DOHH2 (cell line): ENCODE measurements around the gene PKIG.

Experiments
- H3F3A ChIP-seq: fragments of 200-600 bp; sonication (generic), shearing (Covaris generic); 2 replicates; pipeline ENCODE4 v1.6.0; 2016; ENCODE audit warnings: antibody characterized with exemption, mild to moderate bottlenecking; ENCODE audit not compliant: control insufficient read depth, insufficient read depth
- H3K27ac ChIP-seq: fragments of 200-600 bp; sonication (generic); 2 replicates; pipeline ENCODE4 v1.5.1; 2014; ENCODE audit warnings: low read depth, mild to moderate bottlenecking, low read length, moderate library complexity
- H3K27me3 ChIP-seq: fragments of 200-600 bp; sonication (generic); 2 replicates; pipeline ENCODE4 v1.6.1; 2014; ENCODE audit warnings: mild to moderate bottlenecking, low read length, mixed read lengths; ENCODE audit not compliant: control insufficient read depth
- H3K36me3 ChIP-seq: fragments of 200-600 bp; sonication (generic); 2 replicates; pipeline ENCODE4 v1.6.1; 2014; ENCODE audit warnings: mild to moderate bottlenecking, low read length, moderate library complexity, mixed read lengths; ENCODE audit not compliant: control insufficient read depth
- H3K4me1 ChIP-seq: fragments of 200-600 bp; sonication (generic); 2 replicates; pipeline ENCODE4 v1.6.1; 2014; ENCODE audit warnings: mild to moderate bottlenecking, low read length, mixed read lengths; ENCODE audit not compliant: control insufficient read depth
- H3K4me2 ChIP-seq: fragments of 200-600 bp; sonication (generic); 2 replicates; pipeline ENCODE4 v1.6.0; 2014; ENCODE audit warnings: mild to moderate bottlenecking, low read length, moderate library complexity
- H3K4me3 ChIP-seq: fragments of 200-600 bp; sonication (generic); 2 replicates; pipeline ENCODE4 v1.5.1; 2014; ENCODE audit warnings: mild to moderate bottlenecking, low read length, mixed read lengths
- H3K79me2 ChIP-seq: fragments of 200-600 bp; sonication (generic); 2 replicates; pipeline ENCODE4 v1.6.1; 2014; ENCODE audit warnings: mild to moderate bottlenecking, low read length, mixed read lengths; ENCODE audit not compliant: control insufficient read depth
- H3K9me2 ChIP-seq: fragments of 200-600 bp; sonication (generic); replicated peaks from 2 replicates; pipeline ENCODE4 v1.6.1; 2014; ENCODE audit warnings: mild to moderate bottlenecking, low read length, mixed read lengths; ENCODE audit not compliant: control insufficient read depth
- H3K9me3 ChIP-seq: fragments of 200-600 bp; sonication (generic); 2 replicates; pipeline ENCODE4 v1.6.1; 2014; ENCODE audit warnings: antibody characterized with exemption, low read length, mixed read lengths; ENCODE audit not compliant: control insufficient read depth, insufficient read depth
- H4K20me1 ChIP-seq: fragments of 200-600 bp; sonication (generic); 2 replicates; pipeline ENCODE4 v1.6.0; 2014; ENCODE audit warnings: low read depth, mild to moderate bottlenecking, antibody characterized with exemption, low read length, moderate library complexity; ENCODE audit not compliant: control insufficient read depth, insufficient read depth
- CTCF ChIP-seq: fragments of 200-600 bp; sonication (generic); IDR thresholded peaks from one replicate; pipeline ENCODE4 v1.5.1; 2014; ENCODE audit warnings: antibody characterized with exemption, mild to moderate bottlenecking, low read depth, low read length; ENCODE audit not compliant: poor library complexity, severe bottlenecking
- EZH2phosphoT487 ChIP-seq: fragments of 200-600 bp; sonication (generic); IDR thresholded peaks from 2 replicates; pipeline ENCODE4 v1.6.1; 2017; ENCODE audit warnings: borderline replicate concordance, mild to moderate bottlenecking, antibody characterized with exemption, low read length, moderate library complexity, mixed read lengths

Gene PKIG

DNA sequence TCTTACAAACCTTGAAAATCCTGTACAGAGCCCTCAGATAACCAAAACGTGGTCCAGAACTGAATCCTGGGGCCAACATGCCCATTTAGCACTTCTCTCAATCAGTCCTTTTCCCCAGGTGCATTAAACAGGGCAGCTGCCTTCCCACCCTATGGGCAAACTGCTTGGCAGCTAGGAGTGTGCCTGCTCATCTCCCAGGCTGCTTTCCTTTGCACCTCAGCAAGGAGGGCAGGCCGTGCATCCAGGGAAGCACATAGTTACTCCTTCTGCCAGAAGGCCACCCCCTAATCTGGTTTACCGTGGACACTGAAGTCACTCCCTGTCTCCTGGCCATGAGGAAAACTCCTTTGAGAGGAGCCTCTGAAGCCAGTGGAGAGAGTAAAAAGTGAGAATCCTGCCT lies 10.0 kb downstream of the PKIG start:
- Histone ChIP-seq H4K20me1 (no peaks in the 10 kb centered on the region), H3K4me2 (no peak overlapping the region), H3K79me2 (peaks cover 59% of the 10 kb centered on the region), H3K4me3 (no peak overlapping the region), H3K27ac (no peak overlapping the region), H3K9me3 (no peaks in the 10 kb centered on the region), H3F3A (peaks cover 11% of the 10 kb centered on the region), H3K4me1 (peaks cover 86% of the 10 kb centered on the region), H3K27me3 (no peaks in the 10 kb centered on the region), H3K36me3 (peaks cover 58% of the 10 kb centered on the region), H3K9me2 (no peaks in the 10 kb centered on the region)
- TF ChIP-seq CTCF (no peak), EZH2phosphoT487 (no peak)

- H3K4me3 ChIP-seq, result no peak overlapping the region
- no peak overlapping the region for H3K27ac ChIP-seq
- no peaks in the 10 kb centered on the region for H3K9me3 ChIP-seq
- peaks cover 63% of the 10 kb centered on the region for H3K36me3 ChIP-seq
- H4K20me1 ChIP-seq, result no peaks in the 10 kb centered on the region
- TF ChIP-seq EZH2phosphoT487, result no peak
- TF ChIP-seq CTCF, result no peak
- peaks cover 3% of the 10 kb centered on the region; the same call in 1 of the 2 replicates for H3F3A ChIP-seq
- no peaks in the 10 kb centered on the region for H3K27me3 ChIP-seq
- H3K79me2 ChIP-seq, result peaks cover 62% of the 10 kb centered on the region
- H3K4me2 ChIP-seq, result no peak overlapping the region
- no peaks in the 10 kb centered on the region for H3K9me2 ChIP-seq
- H3K4me1 ChIP-seq, result peaks cover 86% of the 10 kb centered on the region
Observed at GRCh38 chr20:44593751-44594150, 11.4 kb downstream of the PKIG start.

- H3K9me3 ChIP-seq, result no peaks in the 10 kb centered on the region
- peaks cover 3% of the 10 kb centered on the region; the same call in 1 of the 2 replicates for H3F3A ChIP-seq
- peak overlapping the region; percentile 11; the same call in 1 of the 2 replicates for H3K4me2 ChIP-seq
- peaks cover 81% of the 10 kb centered on the region for H3K4me1 ChIP-seq
- H3K27ac ChIP-seq, result no peak overlapping the region
- H4K20me1 ChIP-seq, result no peaks in the 10 kb centered on the region
- no peak for TF ChIP-seq EZH2phosphoT487
- TF ChIP-seq CTCF, result no peak
- no peaks in the 10 kb centered on the region for H3K27me3 ChIP-seq
- H3K9me2 ChIP-seq, result no peaks in the 10 kb centered on the region
- peaks cover 61% of the 10 kb centered on the region for H3K79me2 ChIP-seq
- no peak overlapping the region for H3K4me3 ChIP-seq
- peaks cover 63% of the 10 kb centered on the region for H3K36me3 ChIP-seq
Observed at GRCh38 chr20:44594730-44595129, 12.4 kb downstream of the PKIG start.

GRCh38 chr20:44596010-44596409 lies 13.6 kb downstream of the PKIG start:
- Histone ChIP-seq H3K4me3 (no peak overlapping the region), H3K79me2 (peaks cover 62% of the 10 kb centered on the region), H3K27me3 (no peaks in the 10 kb centered on the region), H3K9me2 (no peaks in the 10 kb centered on the region), H3K4me1 (peaks cover 80% of the 10 kb centered on the region), H3K9me3 (no peaks in the 10 kb centered on the region), H4K20me1 (no peaks in the 10 kb centered on the region), H3F3A (peaks cover 3% of the 10 kb centered on the region; the same call in 1 of the 2 replicates), H3K27ac (no peak overlapping the region), H3K4me2 (no peak overlapping the region), H3K36me3 (peaks cover 60% of the 10 kb centered on the region)
- TF ChIP-seq CTCF (no peak), EZH2phosphoT487 (no peak)
